GM23248 (cell line): ENCODE measurements around the gene FOXG1. TPM values are rescaled to one million over a fixed set of nuclear protein-coding genes. Genes with fewer than 3 reads are reported as not detected.
A peak's percentile ranks its signal among the peaks of the same experiment; 100 is the strongest.

Experiments used
- DNase-seq: peaks from one replicate; pipeline ENCODE4 v3.0.0-alpha.2; 2015
- H2AFZ ChIP-seq: fragments of 200-600 bp; sonication (generic); 2 replicates; pipeline ENCODE4 v1.6.1; 2016; ENCODE audit warnings: antibody characterized with exemption
- H3F3A ChIP-seq: fragments of 200-600 bp; sonication (generic); 2 replicates; pipeline ENCODE4 v1.6.1; 2016; ENCODE audit warnings: mild to moderate bottlenecking, antibody characterized with exemption, mixed run types; ENCODE audit not compliant: insufficient read depth
- H3K27ac ChIP-seq: fragments of 200-600 bp; sonication (generic); 2 replicates; pipeline ENCODE4 v1.5.1; 2016; ENCODE audit warnings: mild to moderate bottlenecking
- H3K27me3 ChIP-seq: fragments of 200-600 bp; sonication (generic); replicated peaks from 2 replicates; pipeline ENCODE4 v1.6.1; 2016; ENCODE audit warnings: mild to moderate bottlenecking; ENCODE audit not compliant: insufficient read depth
- H3K36me3 ChIP-seq: fragments of 200-600 bp; sonication (generic); 2 replicates; pipeline ENCODE4 v1.6.1; 2016; ENCODE audit warnings: low read depth, mild to moderate bottlenecking
- H3K4me1 ChIP-seq: fragments of 200-600 bp; sonication (generic); 2 replicates; pipeline ENCODE4 v1.6.1; 2016; ENCODE audit warnings: mild to moderate bottlenecking; ENCODE audit not compliant: insufficient read depth
- H3K4me2 ChIP-seq: fragments of 200-600 bp; sonication (generic); one replicate; pipeline ENCODE4 v1.6.1; 2016; ENCODE audit warnings: mild to moderate bottlenecking; ENCODE audit not compliant: unreplicated experiment
- H3K4me3 ChIP-seq: fragments of 200-600 bp; sonication (generic); 2 replicates; pipeline ENCODE4 v1.5.1; 2016; ENCODE audit warnings: mild to moderate bottlenecking
- H3K79me2 ChIP-seq: fragments of 200-600 bp; sonication (generic); 2 replicates; pipeline ENCODE4 v1.6.1; 2016; ENCODE audit warnings: mild to moderate bottlenecking; ENCODE audit not compliant: insufficient read depth
- H3K9ac ChIP-seq: fragments of 200-600 bp; sonication (generic); 2 replicates; pipeline ENCODE4 v1.6.1; 2016; ENCODE audit warnings: mild to moderate bottlenecking
- H3K9me2 ChIP-seq: fragments of 200-600 bp; sonication (generic); 2 replicates; pipeline ENCODE4 v1.6.1; 2016; ENCODE audit warnings: mixed run types, mild to moderate bottlenecking, moderate library complexity; ENCODE audit not compliant: insufficient read depth
- H3K9me3 ChIP-seq: fragments of 200-600 bp; sonication (generic); one replicate; pipeline ENCODE4 v1.6.1; 2017; ENCODE audit warnings: low read depth
- H4K20me1 ChIP-seq: fragments of 200-600 bp; sonication (generic); 2 replicates; pipeline ENCODE4 v1.6.0; 2016; ENCODE audit not compliant: insufficient read depth
- EZH2 ChIP-seq: fragments of 200-600 bp; sonication (generic); IDR thresholded peaks from 2 replicates; pipeline ENCODE4 v1.6.1; 2018; ENCODE audit warnings: antibody characterized with exemption, mild to moderate bottlenecking; ENCODE audit not compliant: insufficient read depth, poor library complexity, severe bottlenecking
- EZH2phosphoT487 ChIP-seq: fragments of 200-600 bp; sonication (generic); IDR thresholded peaks from 2 replicates; pipeline ENCODE4 v1.6.1; 2018; ENCODE audit warnings: antibody characterized with exemption, moderate library complexity, mild to moderate bottlenecking, low read depth; ENCODE audit not compliant: insufficient read depth
- WGBS, 2 experiments: methylation state at CpG; one replicate each; pipeline ENCODE4 v1.1.6; 2015 to 2017; ENCODE audit warnings: low lambda C conversion rate in 2 of 2, low coverage in 1 of 2; ENCODE audit errors: missing lambda C conversion rate in 2 of 2; 5-methylcytosine and 5-hydroxymethylcytosine counted together
- in situ Hi-C: fragments of 300-500 bp; cut with MboI; formaldehyde crosslinking; loops from 2 replicates; pipeline ENCODE4 v1.15.0; 2020
- polyA plus RNA-seq: library from polyadenylated mRNA; unstranded; fragments of >200 nt; fragmentation: Nextera tagmentation; extraction: Ambion mirVana; gene quantifications from 2 replicates; pipeline ENCODE4 v1.2.1, GENCODE V29; 2016
- total RNA-seq: library from RNA; depleted of rRNA; stranded (reverse); fragments of >200 nt; shearing (Covaris generic); gene quantifications from 2 replicates; pipeline ENCODE4 v1.2.3, GENCODE V29; 2014

FOXG1 gene
- total and polyA plus RNA-seq, 2 experiments from 2014 or later: not detected

DNA sequence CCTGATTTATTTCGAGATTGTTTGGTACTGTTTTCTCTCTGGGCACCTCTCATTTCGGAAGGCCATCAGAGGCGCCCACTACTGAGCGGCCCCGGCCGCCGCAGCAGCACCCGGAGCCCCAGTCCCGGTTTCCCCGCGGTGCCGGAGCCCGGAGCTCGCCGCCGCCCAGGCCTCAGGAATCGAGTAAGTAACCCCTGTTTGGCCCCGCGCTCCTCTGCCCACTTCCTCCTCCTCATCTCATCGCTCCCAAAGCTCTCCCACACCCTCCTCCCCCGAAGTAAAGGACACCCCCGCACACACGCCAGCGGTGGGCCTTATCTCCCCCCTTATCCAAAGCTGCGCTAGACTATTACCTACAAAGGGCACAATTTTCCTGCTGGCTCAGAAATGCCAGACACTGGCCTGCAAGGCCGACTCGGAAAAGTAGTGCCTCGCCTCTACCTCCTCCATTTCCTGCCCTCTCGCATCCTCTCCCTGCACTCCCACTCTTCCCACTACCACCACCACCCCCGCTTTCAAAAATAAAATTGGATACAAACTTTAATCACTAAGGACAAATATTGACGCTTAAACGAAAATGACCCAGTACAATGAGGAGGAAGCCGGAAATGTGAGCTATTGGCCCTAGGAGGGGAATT, 637 bp upstream of the FOXG1 start:
- H3K9ac ChIP-seq: no peak overlapping the region
- no peaks in the 10 kb centered on the region for H3K36me3 ChIP-seq
- H3K9me2 ChIP-seq: no peaks in the 10 kb centered on the region
- H3K9me3 ChIP-seq: no peaks in the 10 kb centered on the region
- no peaks in the 10 kb centered on the region for H3K4me1 ChIP-seq
- H3K79me2 ChIP-seq: no peaks in the 10 kb centered on the region
- H3K27ac ChIP-seq: no peak overlapping the region
- TF ChIP-seq EZH2: peak; percentile 90
- no peak for TF ChIP-seq EZH2phosphoT487
- peak overlapping the region; percentile 56 for H3K4me3 ChIP-seq
- WGBS, 2 experiments: 5 to 6% methylated on average over 29 to 33 of the region's 33 CpGs
- H4K20me1 ChIP-seq: no peaks in the 10 kb centered on the region
- in situ Hi-C loops: loop anchor here (25.0 kb wide), 1 partner anchor 1246 kb away; no protein-coding TSS in a partner anchor
- peaks cover 85% of the 10 kb centered on the region for H3K27me3 ChIP-seq
- 0 out of 2 replicates have a peak, but pooled peaks cover 5% of the 10 kb centered on the region for H3F3A ChIP-seq
- peak overlapping the region; percentile 53 for H2AFZ ChIP-seq
- peak; percentile 29 for DNase-seq
- H3K4me2 ChIP-seq: peak overlapping the region; percentile 18

GRCh38 chr14:28767030-28767852, 654 bp downstream of the FOXG1 start:
- H3K79me2 ChIP-seq: no peaks in the 10 kb centered on the region
- H4K20me1 ChIP-seq: no peaks in the 10 kb centered on the region
- 7 to 8% methylated on average over 34 to 81 of the region's 100 CpGs for WGBS, 2 experiments

DNA sequence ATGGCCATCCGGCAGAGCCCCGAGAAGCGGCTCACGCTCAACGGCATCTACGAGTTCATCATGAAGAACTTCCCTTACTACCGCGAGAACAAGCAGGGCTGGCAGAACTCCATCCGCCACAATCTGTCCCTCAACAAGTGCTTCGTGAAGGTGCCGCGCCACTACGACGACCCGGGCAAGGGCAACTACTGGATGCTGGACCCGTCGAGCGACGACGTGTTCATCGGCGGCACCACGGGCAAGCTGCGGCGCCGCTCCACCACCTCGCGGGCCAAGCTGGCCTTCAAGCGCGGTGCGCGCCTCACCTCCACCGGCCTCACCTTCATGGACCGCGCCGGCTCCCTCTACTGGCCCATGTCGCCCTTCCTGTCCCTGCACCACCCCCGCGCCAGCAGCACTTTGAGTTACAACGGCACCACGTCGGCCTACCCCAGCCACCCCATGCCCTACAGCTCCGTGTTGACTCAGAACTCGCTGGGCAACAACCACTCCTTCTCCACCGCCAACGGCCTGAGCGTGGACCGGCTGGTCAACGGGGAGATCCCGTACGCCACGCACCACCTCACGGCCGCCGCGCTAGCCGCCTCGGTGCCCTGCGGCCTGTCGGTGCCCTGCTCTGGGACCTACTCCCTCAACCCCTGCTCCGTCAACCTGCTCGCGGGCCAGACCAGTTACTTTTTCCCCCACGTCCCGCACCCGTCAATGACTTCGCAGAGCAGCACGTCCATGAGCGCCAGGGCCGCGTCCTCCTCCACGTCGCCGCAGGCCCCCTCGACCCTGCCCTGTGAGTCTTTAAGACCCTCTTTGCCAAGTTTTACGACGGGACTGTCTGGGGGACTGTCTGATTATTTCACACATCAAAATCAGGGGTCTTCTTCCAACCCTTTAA, 1.5 kb downstream of the FOXG1 start:
- TF ChIP-seq EZH2 (peak; percentile 95), EZH2phosphoT487 (no peak)
- Histone ChIP-seq H3K27ac (no peak overlapping the region), H3K4me1 (no peaks in the 10 kb centered on the region), H3K27me3 (peaks cover 85% of the 10 kb centered on the region), H3K4me3 (no peak overlapping the region), H3K9me2 (no peaks in the 10 kb centered on the region), H4K20me1 (no peaks in the 10 kb centered on the region), H3K4me2 (no peak overlapping the region), H3K36me3 (no peaks in the 10 kb centered on the region), H3K9me3 (no peaks in the 10 kb centered on the region), H3K9ac (no peak overlapping the region), H3F3A (0 out of 2 replicates have a peak, but pooled peaks cover 5% of the 10 kb centered on the region), H3K79me2 (no peaks in the 10 kb centered on the region), H2AFZ (no peak overlapping the region)
- DNase-seq: no peak
- 14 to 15% methylated on average over 69 to 72 of the region's 77 CpGs for WGBS, 2 experiments
- in situ Hi-C loops: loop anchor here (25.0 kb wide), 1 partner anchor 1244 kb away; no protein-coding TSS in a partner anchor

More at GRCh38 chr14:28767030-28767852, 654 bp downstream of the FOXG1 start:
- Histone ChIP-seq H3K9me3 (no peaks in the 10 kb centered on the region), H3K9ac (no peak overlapping the region), H3K27me3 (peaks cover 85% of the 10 kb centered on the region), H3K9me2 (no peaks in the 10 kb centered on the region), H3K27ac (no peak overlapping the region), H3K36me3 (no peaks in the 10 kb centered on the region), H3K4me2 (no peak overlapping the region), H3K4me1 (no peaks in the 10 kb centered on the region), H3F3A (0 out of 2 replicates have a peak, but pooled peaks cover 5% of the 10 kb centered on the region), H3K4me3 (no peak overlapping the region), H2AFZ (no peak overlapping the region)
- TF ChIP-seq EZH2phosphoT487 (no peak), EZH2 (no peak)
- no peak for DNase-seq
- in situ Hi-C loops: loop anchor here (25.0 kb wide), 1 partner anchor 1245 kb away; no protein-coding TSS in a partner anchor

DNA sequence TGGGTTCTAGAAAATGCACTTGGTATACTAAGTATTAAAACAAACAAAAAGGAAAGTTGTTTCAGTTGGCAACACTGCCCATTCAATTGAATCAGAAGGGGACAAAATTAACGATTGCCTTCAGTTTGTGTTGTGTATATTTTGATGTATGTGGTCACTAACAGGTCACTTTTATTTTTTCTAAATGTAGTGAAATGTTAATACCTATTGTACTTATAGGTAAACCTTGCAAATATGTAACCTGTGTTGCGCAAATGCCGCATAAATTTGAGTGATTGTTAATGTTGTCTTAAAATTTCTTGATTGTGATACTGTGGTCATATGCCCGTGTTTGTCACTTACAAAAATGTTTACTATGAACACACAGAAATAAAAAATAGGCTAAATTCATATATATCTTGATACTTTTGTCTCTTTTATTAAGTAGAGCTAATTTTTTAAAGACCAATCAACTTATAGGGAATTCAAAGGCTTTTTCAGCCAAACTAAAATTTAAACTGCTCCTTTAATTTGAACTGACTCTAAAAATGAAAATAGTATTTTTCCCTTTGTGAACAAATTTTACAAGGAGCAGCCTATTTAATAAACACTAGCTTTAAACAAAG, 2.8 kb downstream of the FOXG1 start:
- Histone ChIP-seq H3K9ac (no peak overlapping the region), H3K9me3 (no peaks in the 10 kb centered on the region), H3K79me2 (no peaks in the 10 kb centered on the region), H4K20me1 (no peaks in the 10 kb centered on the region), H3K4me2 (no peak overlapping the region), H3K4me1 (no peaks in the 10 kb centered on the region), H3K27me3 (peaks cover 85% of the 10 kb centered on the region), H3K9me2 (no peaks in the 10 kb centered on the region), H2AFZ (no peak overlapping the region), H3K27ac (no peak overlapping the region), H3K4me3 (no peak overlapping the region), H3F3A (no peaks in the 10 kb centered on the region), H3K36me3 (no peaks in the 10 kb centered on the region)
- in situ Hi-C loops: loop anchor here (25.0 kb wide), 1 partner anchor 1243 kb away; no protein-coding TSS in a partner anchor
- no peak for DNase-seq
- 36 to 37% methylated on average over 4 of the region's 4 CpGs for WGBS, 2 experiments
- TF ChIP-seq EZH2 (no peak), EZH2phosphoT487 (no peak)
